C4-2B (cell line): ENCODE data around the gene SLC22A12.

Source experiments
- CTCF ChIP-seq: fragments of 450-650 bp; conservative IDR thresholded peaks from 2 replicates; pipeline ENCODE4 v1.5.1; 2017; ENCODE audit warnings: mild to moderate bottlenecking
- ZFX ChIP-seq: fragments of 450-650 bp; IDR thresholded peaks from 2 replicates; pipeline ENCODE4 v1.6.1; 2017

- TF ChIP-seq CTCF, result no peak
- no peak for TF ChIP-seq ZFX
Measured at GRCh38 chr11:64571410-64572091, 19.5 kb upstream of the SLC22A12 start.
